Measurements from ENCODE around the gene CDRT15.
"Not testable (repeated sequence)": the region's sequence is repeated elsewhere in the genome, so short reads cannot be mapped to it uniquely, and the experiment has no call there.

CDRT15 gene

DNA sequence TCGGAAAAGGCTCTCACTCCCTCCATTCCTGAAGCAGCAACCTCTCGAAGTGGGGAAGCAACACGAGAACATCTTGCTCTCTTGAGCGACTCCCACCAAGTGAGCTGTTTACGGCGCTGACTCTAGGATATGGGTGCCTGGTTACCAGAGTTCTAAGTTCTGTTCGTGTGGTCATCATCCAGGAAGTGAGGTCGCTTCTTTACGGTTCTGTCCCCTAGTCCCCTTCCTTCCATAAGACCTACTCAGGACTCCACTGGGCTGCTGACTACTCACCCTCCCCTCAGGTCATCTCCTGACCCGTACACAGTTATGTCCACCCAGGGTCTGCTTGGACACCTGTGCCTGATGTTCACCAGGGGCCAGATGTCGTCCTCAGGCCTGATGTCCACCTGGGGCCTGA is at the start of gene CDRT15:
CDRT15 (minus strand) TSS at position 101 of the 400 bp plus-strand sequence; CDS start at position 72, 29 bp downstream.
- not testable (repeated sequence) for H3K36me3 ChIP-seq (ENCODE audit: control insufficient read depth, insufficient read depth, low read length); H3K27me3 ChIP-seq (ENCODE audit: control insufficient read depth, insufficient read depth, low read length); H3K4me1 ChIP-seq (ENCODE audit: control insufficient read depth, insufficient read depth, low read length); H3K9me3 ChIP-seq (ENCODE audit: control insufficient read depth, low read length); H3K9ac ChIP-seq (ENCODE audit: low read length); H3K4me3 ChIP-seq (ENCODE audit: low read length)

DNA sequence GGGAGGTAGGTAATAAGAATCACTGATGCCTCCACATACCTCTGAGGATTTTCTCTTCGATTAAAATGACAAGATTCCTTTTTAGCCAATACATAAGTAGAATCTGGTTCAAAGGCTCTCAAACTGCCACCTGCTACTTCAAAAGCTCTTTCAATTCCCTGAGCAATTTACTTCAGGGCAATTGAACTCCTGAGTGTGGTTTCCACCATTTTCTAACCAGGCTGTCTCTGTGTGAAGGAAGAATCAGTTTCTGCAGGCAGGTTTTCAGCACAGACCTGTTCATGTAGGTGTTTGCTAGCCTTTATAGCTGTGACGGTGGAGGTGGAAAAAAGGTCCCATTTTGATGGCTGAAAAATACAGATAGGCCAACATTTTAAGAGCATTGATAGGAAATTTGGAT is 46.1 kb upstream of the CDRT15 start:
- Histone ChIP-seq H3K9ac (ENCODE audit: low read length) (no peak overlapping the region), H3K4me3 (ENCODE audit: low read length) (no peak overlapping the region), H3K9me3 (ENCODE audit: control insufficient read depth, low read length) (no peaks in the 10 kb centered on the region), H3K4me1 (ENCODE audit: control insufficient read depth, insufficient read depth, low read length) (no peaks in the 10 kb centered on the region), H3K27me3 (ENCODE audit: control insufficient read depth, insufficient read depth, low read length) (peaks cover 5% of the 10 kb centered on the region), H3K36me3 (ENCODE audit: control insufficient read depth, insufficient read depth, low read length) (no peaks in the 10 kb centered on the region)

DNA sequence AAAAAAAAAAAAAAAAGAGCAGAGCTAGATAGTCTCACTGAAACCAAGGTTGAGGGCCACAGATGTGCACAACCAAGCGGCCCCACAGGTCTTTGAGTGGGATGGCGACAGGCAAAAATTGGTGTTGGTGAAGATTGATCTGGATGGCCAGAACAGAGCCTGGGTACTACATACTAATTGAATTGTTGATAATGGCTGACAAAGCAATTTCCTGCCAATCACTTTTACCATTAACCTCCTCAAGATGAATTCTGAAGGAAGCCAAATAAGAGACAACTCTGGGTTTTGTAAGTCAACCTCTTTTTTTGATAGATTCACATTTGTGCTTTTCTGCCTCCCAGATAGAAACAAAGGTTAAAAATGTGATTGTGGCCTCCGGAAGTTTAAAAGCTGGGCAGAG is 44.9 kb upstream of the CDRT15 start:
- peaks cover 5% of the 10 kb centered on the region for H3K27me3 ChIP-seq (ENCODE audit: control insufficient read depth, insufficient read depth, low read length)
- no peak overlapping the region for H3K9ac ChIP-seq (ENCODE audit: low read length)
- no peaks in the 10 kb centered on the region for H3K4me1 ChIP-seq (ENCODE audit: control insufficient read depth, insufficient read depth, low read length)
- H3K9me3 ChIP-seq (ENCODE audit: control insufficient read depth, low read length), result no peaks in the 10 kb centered on the region
- H3K4me3 ChIP-seq (ENCODE audit: low read length), result no peak overlapping the region
- no peaks in the 10 kb centered on the region for H3K36me3 ChIP-seq (ENCODE audit: control insufficient read depth, insufficient read depth, low read length)

DNA sequence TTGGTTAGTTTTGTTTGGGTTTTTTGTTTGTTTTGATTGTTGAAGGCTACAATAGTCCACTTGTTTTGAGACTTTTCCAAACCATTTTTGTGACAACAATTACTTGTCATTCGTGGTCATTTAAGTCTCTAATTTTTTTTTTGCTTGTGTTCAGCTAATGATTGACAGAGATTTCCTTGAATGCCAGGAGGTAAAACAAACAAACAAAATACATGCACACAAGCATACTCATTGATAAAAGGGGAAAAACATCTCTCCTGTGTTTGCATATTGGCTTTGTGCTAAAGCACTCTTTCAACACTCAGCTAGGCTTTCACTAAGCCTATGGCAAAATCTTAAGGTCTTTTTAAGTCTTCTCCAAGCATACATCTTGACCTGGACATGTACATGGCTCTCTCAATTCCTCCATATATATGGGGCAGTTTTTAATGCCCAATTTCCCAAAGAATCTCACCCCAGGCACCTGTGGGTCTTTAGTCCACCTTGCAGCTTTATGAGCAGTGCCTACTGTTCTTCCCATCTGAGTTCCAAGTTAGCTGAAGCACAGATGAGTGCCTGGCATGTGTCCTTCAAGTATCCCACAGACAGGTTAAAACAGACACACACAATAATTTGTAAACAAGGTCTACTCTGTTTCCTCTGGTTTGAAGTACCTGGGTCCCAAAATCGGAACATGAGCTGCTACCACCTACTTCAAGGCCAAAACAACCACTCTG is 40.0 kb upstream of the CDRT15 start:
- no peaks in the 10 kb centered on the region for H3K36me3 ChIP-seq (ENCODE audit: control insufficient read depth, insufficient read depth, low read length)
- H3K4me3 ChIP-seq (ENCODE audit: low read length), result no peak overlapping the region
- no peaks in the 10 kb centered on the region for H3K9me3 ChIP-seq (ENCODE audit: control insufficient read depth, low read length)
- H3K27me3 ChIP-seq (ENCODE audit: control insufficient read depth, insufficient read depth, low read length), result peaks cover 5% of the 10 kb centered on the region
- H3K9ac ChIP-seq (ENCODE audit: low read length), result no peak overlapping the region
- no peaks in the 10 kb centered on the region for H3K4me1 ChIP-seq (ENCODE audit: control insufficient read depth, insufficient read depth, low read length)

DNA sequence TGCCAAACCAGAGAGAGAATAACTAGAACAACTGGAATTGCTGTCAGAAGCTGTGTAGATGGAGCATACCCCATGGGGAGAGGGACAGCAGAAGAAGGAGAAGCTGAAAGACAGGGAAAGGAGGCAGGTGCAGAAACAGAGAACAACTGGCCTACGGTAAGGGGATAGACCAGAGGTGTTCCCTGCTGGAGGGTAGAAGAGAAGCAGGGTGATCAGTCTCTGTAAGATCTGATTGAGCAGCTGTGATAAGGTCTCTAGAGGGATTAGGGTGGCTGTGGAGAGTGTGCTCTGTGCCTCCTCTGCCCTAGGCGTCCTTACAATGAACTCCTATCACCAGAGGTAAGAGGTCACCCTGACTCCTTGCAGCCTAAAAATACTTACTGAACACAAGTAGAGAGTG is 33.8 kb upstream of the CDRT15 start:
- Histone ChIP-seq H3K36me3 (ENCODE audit: control insufficient read depth, insufficient read depth, low read length) (no peaks in the 10 kb centered on the region), H3K9ac (ENCODE audit: low read length) (no peak overlapping the region), H3K27me3 (ENCODE audit: control insufficient read depth, insufficient read depth, low read length) (no peaks in the 10 kb centered on the region), H3K4me1 (ENCODE audit: control insufficient read depth, insufficient read depth, low read length) (no peaks in the 10 kb centered on the region), H3K4me3 (ENCODE audit: low read length) (no peak overlapping the region), H3K9me3 (ENCODE audit: control insufficient read depth, low read length) (no peaks in the 10 kb centered on the region)

DNA sequence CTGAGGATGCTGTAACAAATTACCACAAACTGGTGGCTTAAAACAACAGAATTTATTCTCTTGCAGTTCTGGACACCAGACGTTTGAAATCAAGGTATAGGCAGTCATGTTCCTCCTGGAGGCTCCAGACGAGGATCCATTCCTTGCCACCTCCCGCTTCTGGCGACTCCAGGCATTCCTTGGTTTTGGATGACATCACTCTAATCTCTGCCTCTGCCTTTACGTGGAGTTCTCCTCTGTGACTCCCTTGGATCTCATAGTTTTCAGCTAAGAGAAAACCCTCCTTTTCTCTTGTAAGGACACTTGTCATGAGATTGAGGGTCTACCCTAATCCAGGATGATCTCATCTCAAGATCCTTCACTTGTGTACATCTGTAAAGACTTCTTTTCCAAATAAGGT is 32.8 kb upstream of the CDRT15 start:
- Histone ChIP-seq H3K4me3 (ENCODE audit: low read length) (no peak overlapping the region), H3K27me3 (ENCODE audit: control insufficient read depth, insufficient read depth, low read length) (no peaks in the 10 kb centered on the region), H3K36me3 (ENCODE audit: control insufficient read depth, insufficient read depth, low read length) (no peaks in the 10 kb centered on the region), H3K9ac (ENCODE audit: low read length) (no peak overlapping the region), H3K9me3 (ENCODE audit: control insufficient read depth, low read length) (no peaks in the 10 kb centered on the region), H3K4me1 (ENCODE audit: control insufficient read depth, insufficient read depth, low read length) (no peaks in the 10 kb centered on the region)

DNA sequence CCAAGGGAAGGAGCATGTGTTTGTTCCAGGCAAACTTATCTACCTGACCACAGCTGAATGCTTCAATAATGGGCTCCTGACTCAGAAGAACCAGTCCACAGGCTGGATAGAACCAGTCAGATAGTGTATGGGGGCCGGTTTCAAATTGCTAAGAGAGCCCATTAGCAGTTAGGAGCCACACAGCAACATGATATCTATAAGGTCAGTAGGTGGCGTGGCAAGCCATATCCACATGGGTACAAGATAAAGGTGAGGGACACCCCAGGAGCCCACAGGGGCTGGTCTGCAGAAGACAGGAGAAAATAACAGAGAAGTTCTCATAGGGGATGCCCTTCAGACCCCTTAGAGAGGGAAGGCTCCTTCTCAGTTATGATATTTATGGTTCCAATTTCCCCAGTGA is 31.6 kb upstream of the CDRT15 start:
- Histone ChIP-seq H3K9me3 (ENCODE audit: control insufficient read depth, low read length) (no peaks in the 10 kb centered on the region), H3K4me1 (ENCODE audit: control insufficient read depth, insufficient read depth, low read length) (no peaks in the 10 kb centered on the region), H3K9ac (ENCODE audit: low read length) (no peak overlapping the region), H3K4me3 (ENCODE audit: low read length) (no peak overlapping the region), H3K27me3 (ENCODE audit: control insufficient read depth, insufficient read depth, low read length) (no peaks in the 10 kb centered on the region), H3K36me3 (ENCODE audit: control insufficient read depth, insufficient read depth, low read length) (no peaks in the 10 kb centered on the region)

DNA sequence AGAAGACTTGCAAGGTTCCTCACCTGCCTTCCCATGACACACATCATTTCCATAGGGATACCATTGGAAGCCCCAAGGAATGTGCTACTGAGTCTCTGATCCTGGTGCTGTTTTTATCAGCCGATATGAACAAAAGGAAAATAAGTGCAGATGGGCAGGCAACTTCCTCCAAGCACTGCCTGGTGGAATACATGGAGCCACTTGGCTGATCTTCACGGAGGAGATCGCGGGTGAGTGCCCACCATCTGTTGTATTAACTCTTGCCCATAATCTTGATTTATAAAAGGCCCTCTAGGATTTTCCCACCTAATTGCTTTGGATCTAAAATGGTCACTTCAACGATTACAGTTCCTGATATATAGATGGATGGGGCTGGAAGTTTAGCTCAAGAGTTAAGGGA is 24.7 kb upstream of the CDRT15 start:
- Histone ChIP-seq H3K9me3 (ENCODE audit: control insufficient read depth, low read length) (no peaks in the 10 kb centered on the region), H3K4me3 (ENCODE audit: low read length) (no peak overlapping the region), H3K4me1 (ENCODE audit: control insufficient read depth, insufficient read depth, low read length) (no peaks in the 10 kb centered on the region), H3K36me3 (ENCODE audit: control insufficient read depth, insufficient read depth, low read length) (no peaks in the 10 kb centered on the region), H3K9ac (ENCODE audit: low read length) (no peak overlapping the region), H3K27me3 (ENCODE audit: control insufficient read depth, insufficient read depth, low read length) (no peaks in the 10 kb centered on the region)

DNA sequence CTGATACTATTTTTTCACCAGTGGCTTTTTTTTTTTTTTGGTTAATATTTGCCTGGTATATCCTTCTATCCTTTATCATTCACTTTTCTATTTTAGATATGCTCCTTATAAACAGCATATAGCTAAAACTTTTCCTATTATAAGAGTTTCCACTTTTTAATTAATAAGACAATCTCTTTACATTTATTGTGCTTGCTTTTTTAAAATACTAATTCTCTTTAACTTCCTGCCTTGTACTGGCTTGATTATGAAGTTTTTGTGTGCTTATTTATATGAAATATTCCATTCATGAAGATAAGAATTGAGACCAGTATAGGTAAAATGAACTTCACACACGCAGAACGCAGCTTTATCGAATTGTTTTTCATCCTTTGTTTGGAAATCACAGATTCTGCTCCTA is 9.0 kb upstream of the CDRT15 start:
- no peak overlapping the region for H3K4me3 ChIP-seq (ENCODE audit: low read length)
- no peaks in the 10 kb centered on the region for H3K27me3 ChIP-seq (ENCODE audit: control insufficient read depth, insufficient read depth, low read length)
- no peaks in the 10 kb centered on the region for H3K4me1 ChIP-seq (ENCODE audit: control insufficient read depth, insufficient read depth, low read length)
- H3K9me3 ChIP-seq (ENCODE audit: control insufficient read depth, low read length), result no peaks in the 10 kb centered on the region
- H3K36me3 ChIP-seq (ENCODE audit: control insufficient read depth, insufficient read depth, low read length), result no peaks in the 10 kb centered on the region
- H3K9ac ChIP-seq (ENCODE audit: low read length), result no peak overlapping the region

DNA sequence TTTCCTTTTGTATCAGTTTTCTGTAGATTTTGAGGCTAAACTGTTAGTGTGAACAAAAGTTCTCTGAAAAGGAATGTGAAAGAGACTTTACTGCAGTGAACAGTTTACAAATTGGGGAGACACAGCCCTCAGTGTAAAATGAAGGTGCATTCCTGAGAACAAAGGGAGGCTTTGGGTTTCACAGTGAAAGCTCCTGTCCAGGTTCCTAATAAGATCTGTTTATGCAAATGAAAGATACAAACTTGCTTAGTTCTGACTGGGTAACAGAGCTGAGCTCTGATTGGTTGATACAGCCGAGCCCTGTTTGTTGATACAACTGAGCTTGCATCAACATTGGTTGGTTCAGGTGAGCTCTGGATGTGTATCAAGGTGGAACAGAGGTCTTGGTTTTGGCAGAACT is 8.3 kb upstream of the CDRT15 start:
- Histone ChIP-seq H3K4me1 (ENCODE audit: control insufficient read depth, insufficient read depth, low read length) (no peaks in the 10 kb centered on the region), H3K9ac (ENCODE audit: low read length) (no peak overlapping the region), H3K9me3 (ENCODE audit: control insufficient read depth, low read length) (no peaks in the 10 kb centered on the region), H3K27me3 (ENCODE audit: control insufficient read depth, insufficient read depth, low read length) (no peaks in the 10 kb centered on the region), H3K4me3 (ENCODE audit: low read length) (no peak overlapping the region), H3K36me3 (ENCODE audit: control insufficient read depth, insufficient read depth, low read length) (no peaks in the 10 kb centered on the region)

DNA sequence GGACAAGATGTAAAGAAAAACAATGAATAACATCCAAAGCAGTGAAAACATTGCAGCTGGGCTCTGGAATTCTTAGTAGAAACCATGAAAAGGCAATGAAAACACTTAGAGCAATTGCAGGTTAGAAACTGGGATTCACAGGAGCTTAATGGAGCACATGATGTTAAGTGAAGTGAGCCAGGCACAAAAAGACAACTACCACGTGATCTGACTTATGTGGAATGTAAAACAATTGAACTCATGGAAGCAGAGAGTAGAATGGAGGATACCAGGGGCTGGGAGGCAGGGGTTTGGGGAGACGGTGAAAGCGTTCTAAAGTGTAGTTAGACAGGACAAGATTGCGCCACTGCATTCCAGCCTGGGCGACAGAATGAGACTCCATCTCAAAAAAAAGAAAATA is 2.6 kb upstream of the CDRT15 start:
- H3K4me3 ChIP-seq (ENCODE audit: low read length); H3K27me3 ChIP-seq (ENCODE audit: control insufficient read depth, insufficient read depth, low read length); H3K9ac ChIP-seq (ENCODE audit: low read length); H3K4me1 ChIP-seq (ENCODE audit: control insufficient read depth, insufficient read depth, low read length); H3K36me3 ChIP-seq (ENCODE audit: control insufficient read depth, insufficient read depth, low read length); H3K9me3 ChIP-seq (ENCODE audit: control insufficient read depth, low read length): not testable (repeated sequence)

DNA sequence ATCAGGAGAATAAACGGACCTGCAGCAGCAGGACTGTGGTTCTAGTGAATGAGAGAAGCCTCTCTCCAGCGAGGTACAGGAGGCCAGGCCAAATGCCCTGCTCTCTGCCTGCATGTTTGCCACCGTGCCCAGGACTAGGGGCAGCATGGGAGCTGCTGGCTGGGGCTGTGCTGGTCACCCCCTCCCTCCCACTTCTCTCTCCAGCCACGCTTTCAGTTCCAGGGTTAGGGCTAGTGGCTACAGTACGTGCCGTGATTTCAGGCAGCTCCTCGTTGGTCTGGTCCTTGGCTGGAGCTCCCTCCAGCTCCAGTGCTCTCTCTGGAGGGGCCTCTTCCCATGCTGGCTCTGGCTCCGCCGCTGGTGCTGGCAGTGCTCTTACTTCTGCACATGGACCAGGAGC is 630 bp downstream of the CDRT15 start:
- not testable (repeated sequence) for H3K4me3 ChIP-seq (ENCODE audit: low read length); H3K9me3 ChIP-seq (ENCODE audit: control insufficient read depth, low read length); H3K4me1 ChIP-seq (ENCODE audit: control insufficient read depth, insufficient read depth, low read length)

DNA sequence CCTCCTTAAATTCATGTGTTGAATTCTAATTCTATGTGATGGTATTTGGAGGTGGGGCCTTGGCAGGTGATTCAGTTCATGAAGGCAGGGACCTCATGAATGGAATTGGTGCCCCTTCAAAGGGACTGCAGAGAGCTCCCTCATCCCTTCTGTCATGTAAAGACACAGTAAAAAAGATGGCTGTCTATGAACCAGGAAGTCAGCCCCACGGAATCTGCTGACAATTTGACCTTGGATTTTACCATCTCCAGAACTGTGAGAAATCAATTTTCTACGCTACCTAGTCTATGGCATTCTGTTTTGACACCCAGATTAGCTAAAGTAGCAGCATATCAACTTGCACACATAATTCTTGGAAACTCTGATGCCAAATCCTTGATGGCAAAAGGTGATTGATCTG is 1.6 kb downstream of the CDRT15 start:
- not testable (repeated sequence) for H3K36me3 ChIP-seq (ENCODE audit: control insufficient read depth, insufficient read depth, low read length); H3K9ac ChIP-seq (ENCODE audit: low read length); H3K9me3 ChIP-seq (ENCODE audit: control insufficient read depth, low read length); H3K4me3 ChIP-seq (ENCODE audit: low read length); H3K4me1 ChIP-seq (ENCODE audit: control insufficient read depth, insufficient read depth, low read length); H3K27me3 ChIP-seq (ENCODE audit: control insufficient read depth, insufficient read depth, low read length)

More for the DNA sequence above, 630 bp downstream of the CDRT15 start:
- H3K36me3 ChIP-seq (ENCODE audit: control insufficient read depth, insufficient read depth, low read length); H3K9ac ChIP-seq (ENCODE audit: low read length); H3K27me3 ChIP-seq (ENCODE audit: control insufficient read depth, insufficient read depth, low read length): not testable (repeated sequence)
